GM12873 (cell line): ENCODE results near the gene CD320.

Source experiments
- TF ChIP-seq, protein P1 (sequence below): IDR thresholded peaks from 2 replicates; pipeline ENCODE4 v1.5.1; 2012; ENCODE audit warnings: low read depth, mild to moderate bottlenecking, moderate library complexity, low read length, control low read depth; ENCODE audit not compliant: insufficient read depth; ENCODE audit errors: missing control alignments

Gene CD320

DNA sequence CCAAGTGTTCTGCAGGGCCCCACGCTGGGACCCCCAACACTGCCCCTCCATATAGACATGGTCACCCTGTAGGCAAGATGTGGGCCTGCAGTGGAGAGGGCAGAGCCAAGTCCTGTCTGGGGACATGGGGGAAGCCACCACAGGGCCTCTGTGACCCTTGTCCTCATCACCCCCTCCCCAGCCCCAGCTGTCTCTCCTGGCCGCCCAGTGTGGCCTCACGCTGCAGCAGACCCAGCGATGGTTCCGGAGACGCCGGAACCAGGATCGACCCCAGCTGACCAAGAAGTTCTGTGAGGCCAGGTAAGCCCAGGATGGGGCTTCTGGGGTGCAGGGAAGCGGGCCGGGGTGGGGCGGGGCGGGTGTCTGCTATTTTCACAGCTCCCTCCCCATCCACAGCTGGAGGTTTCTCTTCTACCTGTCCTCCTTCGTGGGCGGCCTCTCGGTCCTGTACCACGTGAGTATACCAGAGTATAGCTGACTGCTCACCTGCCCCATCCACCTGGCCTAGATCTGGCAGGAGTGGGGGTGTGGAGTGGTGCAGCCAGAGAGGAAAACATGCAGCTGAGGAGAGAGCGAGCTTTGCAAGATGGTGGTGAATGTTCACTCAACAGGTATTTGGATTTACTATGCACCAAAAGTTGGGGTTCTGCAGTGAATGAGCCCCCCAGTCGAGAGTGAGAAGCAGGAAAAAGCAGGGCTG is 52.6 kb downstream of the CD320 start:
- TF ChIP-seq, protein P1, sequence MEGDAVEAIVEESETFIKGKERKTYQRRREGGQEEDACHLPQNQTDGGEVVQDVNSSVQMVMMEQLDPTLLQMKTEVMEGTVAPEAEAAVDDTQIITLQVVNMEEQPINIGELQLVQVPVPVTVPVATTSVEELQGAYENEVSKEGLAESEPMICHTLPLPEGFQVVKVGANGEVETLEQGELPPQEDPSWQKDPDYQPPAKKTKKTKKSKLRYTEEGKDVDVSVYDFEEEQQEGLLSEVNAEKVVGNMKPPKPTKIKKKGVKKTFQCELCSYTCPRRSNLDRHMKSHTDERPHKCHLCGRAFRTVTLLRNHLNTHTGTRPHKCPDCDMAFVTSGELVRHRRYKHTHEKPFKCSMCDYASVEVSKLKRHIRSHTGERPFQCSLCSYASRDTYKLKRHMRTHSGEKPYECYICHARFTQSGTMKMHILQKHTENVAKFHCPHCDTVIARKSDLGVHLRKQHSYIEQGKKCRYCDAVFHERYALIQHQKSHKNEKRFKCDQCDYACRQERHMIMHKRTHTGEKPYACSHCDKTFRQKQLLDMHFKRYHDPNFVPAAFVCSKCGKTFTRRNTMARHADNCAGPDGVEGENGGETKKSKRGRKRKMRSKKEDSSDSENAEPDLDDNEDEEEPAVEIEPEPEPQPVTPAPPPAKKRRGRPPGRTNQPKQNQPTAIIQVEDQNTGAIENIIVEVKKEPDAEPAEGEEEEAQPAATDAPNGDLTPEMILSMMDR, result no peak

DNA sequence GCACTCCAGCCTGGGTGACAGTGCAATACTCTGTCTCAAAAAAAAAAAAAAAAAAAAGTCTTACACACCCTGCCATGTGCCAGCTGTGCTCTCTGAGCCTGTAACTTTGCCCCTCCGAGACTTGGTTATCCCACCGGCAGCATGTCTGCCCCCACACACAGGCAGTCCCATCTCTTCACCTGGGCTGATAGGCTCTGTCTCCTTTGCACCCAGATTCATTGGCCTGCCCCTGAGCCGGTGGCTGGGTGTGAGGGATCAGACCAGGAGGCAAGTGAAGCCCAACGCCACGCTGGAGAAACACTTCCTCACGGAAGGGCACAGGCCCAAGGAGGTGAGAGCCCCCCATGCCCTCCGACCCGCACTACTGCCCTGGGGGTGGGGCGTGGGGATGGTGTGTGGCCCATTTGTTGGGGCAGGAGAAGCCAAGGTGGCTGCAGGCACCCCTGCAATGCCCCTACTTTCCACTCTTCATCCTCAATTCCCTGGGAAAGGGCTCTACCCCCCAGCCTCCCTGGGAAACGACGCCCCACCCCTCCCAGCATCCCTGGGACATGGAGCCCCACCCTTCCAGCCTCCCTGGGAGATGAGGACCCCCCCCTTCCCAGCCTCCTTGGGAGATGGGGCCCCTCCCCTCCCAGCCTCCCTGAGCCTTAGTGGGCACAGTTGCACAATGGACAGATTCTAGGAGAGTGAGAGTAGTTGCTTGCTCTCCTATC is 53.7 kb downstream of the CD320 start:
- TF ChIP-seq, protein P1, result no peak

DNA sequence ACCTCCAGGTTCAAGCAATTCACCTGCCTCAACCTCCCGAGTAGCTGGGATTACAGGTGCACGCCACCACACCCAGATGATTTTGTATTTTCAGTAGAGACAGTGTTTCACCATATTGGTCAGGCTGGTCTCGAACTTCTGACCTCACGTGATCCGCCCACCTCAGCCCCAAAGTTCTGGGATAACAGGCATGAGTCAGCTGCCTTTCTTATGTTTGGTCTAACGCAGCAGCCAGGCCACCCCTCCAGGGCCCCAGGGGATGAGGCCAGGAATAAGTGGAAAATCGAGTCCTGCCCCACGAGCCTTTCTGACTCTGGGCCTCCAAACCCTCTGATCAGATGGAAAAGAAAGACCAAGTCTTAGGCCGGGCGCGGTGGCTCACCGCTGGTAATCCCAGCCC is 54.5 kb downstream of the CD320 start:
- TF ChIP-seq, protein P1, result no peak

DNA sequence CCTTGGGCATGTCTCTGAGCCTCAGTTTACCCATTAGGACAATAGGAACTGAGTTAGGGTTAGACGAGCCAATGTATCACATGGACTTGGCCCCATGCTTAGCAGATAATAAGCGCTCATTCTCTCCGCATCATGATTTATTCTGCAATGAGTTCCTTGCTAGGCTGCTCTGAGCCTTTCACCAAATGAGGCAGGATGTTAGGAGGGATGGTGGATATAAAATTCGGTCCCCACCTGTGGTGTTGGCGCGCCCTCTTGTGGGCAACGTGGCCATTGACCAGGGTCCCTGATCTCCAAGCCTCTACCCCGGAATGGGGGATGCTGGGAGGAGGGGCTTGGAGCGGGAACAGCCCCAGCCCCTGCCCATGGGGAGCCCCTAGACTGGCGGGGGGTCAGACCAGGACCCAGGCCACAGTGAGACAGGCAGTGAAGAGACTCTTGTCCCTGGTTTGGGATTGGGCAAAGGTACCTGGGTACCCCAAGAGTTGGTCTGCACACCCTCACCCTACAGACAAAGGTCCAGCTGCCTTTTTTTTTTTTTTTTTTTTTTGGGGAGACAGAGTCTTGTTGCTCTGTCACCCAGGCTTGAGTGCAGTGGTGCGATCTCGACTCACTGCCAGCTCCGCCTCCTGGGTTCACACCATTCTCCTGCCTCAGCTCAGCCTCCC is 55.1 kb downstream of the CD320 start:
- TF ChIP-seq, protein P1, result peak; percentile 90
